Activated CD4-positive, CD25-positive, alpha-beta regulatory T cell treated with anti-CD3 and anti-CD28 coated beads, Interleukin-2, amount 50 U/mL, for 24 hours (primary cell): ENCODE measurements around the gene VPS11.
"Not testable (repeated sequence)": the region's sequence is repeated elsewhere in the genome, so short reads cannot be mapped to it uniquely, and the experiment has no call there.

Experiments
- ATAC-seq, 2 donors: fragments of 150-1000 bp; cut with Tn5 transposase; one replicate each; pipeline ENCODE4 v1.10.0; 2021; ENCODE audit warnings: mild to moderate bottlenecking in 1 of 2, moderate library complexity in 1 of 2

The VPS11 gene

GRCh38 chr11:119084663-119085436 lies 17.2 kb downstream of the VPS11 start, which contains the start of gene HMBS:
TSS of gene HMBS (plus strand) at chr11:119084881. CDS start at chr11:119085034, 153 bp downstream.
- peak; percentile 92 to 94 for ATAC-seq

- peak; percentile 14 to 19 for ATAC-seq
Observed at GRCh38 chr11:119085437-119085847, 17.8 kb downstream of the VPS11 start.

GRCh38 chr11:119087123-119087522 lies 19.5 kb downstream of the VPS11 start:
- no peak for ATAC-seq

- no peak for ATAC-seq
Observed at GRCh38 chr11:119087747-119088241, 20.2 kb downstream of the VPS11 start.

GRCh38 chr11:119088406-119088805 lies 20.8 kb downstream of the VPS11 start:
- no peak for ATAC-seq

- no peak for ATAC-seq
Observed at GRCh38 chr11:119089319-119089718, 21.7 kb downstream of the VPS11 start.

- no peak for ATAC-seq
Observed at GRCh38 chr11:119091178-119091577, 23.6 kb downstream of the VPS11 start.

GRCh38 chr11:119091966-119092879 lies 24.6 kb downstream of the VPS11 start:
- no peak for ATAC-seq

- no peak for ATAC-seq
Observed at GRCh38 chr11:119092880-119093842, 25.5 kb downstream of the VPS11 start.

- ATAC-seq, result peak; percentile 11 to 25
Observed at GRCh38 chr11:119093942-119094815, 26.6 kb downstream of the VPS11 start.

- peak; percentile 37 to 44 for ATAC-seq
Observed at GRCh38 chr11:119094816-119095065, 27.1 kb downstream of the VPS11 start.

- peak; percentile 86 to 90 for ATAC-seq
Observed at GRCh38 chr11:119095066-119095880, 27.7 kb downstream of the VPS11 start.

GRCh38 chr11:119099711-119100110 lies 32.1 kb downstream of the VPS11 start:
- ATAC-seq, result no peak

GRCh38 chr11:119100246-119100970 lies 32.8 kb downstream of the VPS11 start:
- no peak for ATAC-seq

GRCh38 chr11:119100994-119101758 lies 33.6 kb downstream of the VPS11 start:
- peak; percentile 9 to 12 for ATAC-seq

- ATAC-seq, result peak; percentile 88 to 90
Observed at GRCh38 chr11:119101759-119102423, 34.3 kb downstream of the VPS11 start, which contains the start of gene DPAGT1. TSS of gene DPAGT1 (minus strand) at chr11:119101853. CDS start at chr11:119101655, 198 bp downstream.

GRCh38 chr11:119103161-119103664 lies 35.6 kb downstream of the VPS11 start:
- not testable (repeated sequence) for ATAC-seq

GRCh38 chr11:119103793-119104192 lies 36.2 kb downstream of the VPS11 start:
- ATAC-seq, result no peak
